Measurements from ENCODE around the gene SNCG.
"Not testable (repeated sequence)": the region's sequence is repeated elsewhere in the genome, so short reads cannot be mapped to it uniquely, and the experiment has no call there.

Gene SNCG

GRCh38 chr10:86958116-86958900 lies at the start of gene SNCG:
TSS of gene SNCG (plus strand) at chr10:86958599. CDS start at chr10:86958698, 99 bp downstream.
- DNase-seq = peak; percentile 69

GRCh38 chr10:86914734-86915133 lies 43.7 kb upstream of the SNCG start:
- DNase-seq = no peak

DNA sequence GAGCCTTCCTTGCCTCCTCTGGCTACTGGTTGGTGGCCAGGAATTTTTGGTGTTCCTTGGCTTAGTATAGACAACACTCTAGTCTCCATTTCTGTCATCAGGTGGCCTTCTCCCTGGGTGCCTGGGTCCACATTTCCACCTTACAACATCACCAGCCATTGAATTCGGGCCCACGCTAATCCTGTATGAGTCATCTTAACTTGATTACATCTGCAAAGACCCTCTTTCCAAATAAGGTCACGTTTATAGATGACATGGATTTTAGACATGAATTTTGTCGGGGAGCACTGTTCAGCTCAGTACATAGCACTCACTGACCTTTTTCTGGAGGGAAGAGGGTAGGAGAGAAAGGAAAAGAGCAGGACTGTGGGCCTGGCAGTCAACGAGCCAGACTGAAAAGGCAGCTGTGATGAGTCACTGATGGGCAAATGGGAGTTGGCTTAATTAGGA lies 40.4 kb upstream of the SNCG start:
- DNase-seq = peak; percentile 29

- DNase-seq = no peak
Measured at GRCh38 chr10:86922553-86922961, 35.8 kb upstream of the SNCG start.

DNA sequence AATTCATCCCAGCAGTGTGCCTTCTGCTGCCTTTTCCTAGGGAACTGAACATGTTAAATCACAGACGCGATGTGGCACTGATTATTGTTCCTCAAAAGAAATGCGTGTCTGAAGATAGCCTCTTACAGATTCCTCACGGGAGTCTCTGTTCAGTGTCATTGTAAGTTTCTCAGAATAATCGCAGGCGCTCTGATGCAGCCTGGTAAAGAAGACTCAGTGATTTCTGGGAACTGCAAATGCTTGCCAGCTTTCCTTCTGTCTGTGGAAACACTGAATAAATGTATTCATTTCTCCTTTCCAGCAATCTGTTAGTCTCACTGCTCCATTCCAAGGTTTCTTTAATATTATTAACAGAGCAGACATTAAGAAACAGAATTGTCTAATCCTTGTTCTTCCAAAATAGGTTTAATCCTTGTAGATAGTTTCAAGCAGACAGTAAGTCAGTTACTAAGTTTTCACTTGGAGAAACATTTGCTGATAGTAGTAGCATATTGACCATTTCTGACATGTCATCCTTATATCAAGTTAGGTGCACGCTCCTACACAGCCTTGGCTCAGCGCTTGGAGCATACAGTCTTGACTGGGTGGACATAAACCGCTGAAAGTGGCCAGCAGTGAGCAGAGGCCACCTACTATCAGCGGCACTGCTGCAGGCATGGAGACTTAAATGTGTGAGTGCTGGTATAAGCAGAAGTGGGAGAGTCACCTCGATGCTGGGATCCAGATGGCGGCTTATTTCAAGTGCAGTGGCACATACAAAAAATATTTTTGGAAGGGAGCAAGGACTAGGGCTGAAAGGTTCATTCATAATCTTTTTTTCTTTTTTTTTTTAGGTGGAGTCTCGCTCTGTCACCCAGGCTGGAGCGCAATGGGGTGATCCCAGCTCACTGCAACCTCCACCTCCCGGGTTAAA lies 28.7 kb upstream of the SNCG start:
- DNase-seq = no peak

GRCh38 chr10:86931872-86932271 lies 26.5 kb upstream of the SNCG start:
- no peak for DNase-seq

DNA sequence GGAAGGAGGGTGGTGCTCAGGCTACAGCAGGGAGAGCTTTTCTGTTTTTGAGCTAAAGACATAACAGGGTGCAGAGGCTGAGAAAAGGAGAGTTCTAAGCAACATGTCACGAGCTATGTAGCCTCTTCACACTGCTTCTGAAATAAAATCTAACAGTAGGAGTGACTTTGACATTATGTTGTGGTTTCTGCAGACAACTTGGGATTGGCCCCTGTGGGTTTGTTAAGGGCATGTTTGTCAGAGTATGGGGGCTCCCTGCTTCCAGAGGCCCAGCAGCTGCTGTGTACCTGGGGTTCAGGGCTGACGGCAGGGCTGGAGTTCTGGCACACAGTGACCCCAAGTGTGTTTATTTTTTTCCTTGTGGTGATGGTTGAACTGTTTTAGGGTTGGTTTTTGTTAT lies 25.7 kb upstream of the SNCG start:
- DNase-seq = no peak

- DNase-seq = peak; percentile 52
Measured at GRCh38 chr10:86934162-86934711, 24.2 kb upstream of the SNCG start.

- DNase-seq = peak; percentile 62
Measured at GRCh38 chr10:86936661-86937501, 21.5 kb upstream of the SNCG start.

DNA sequence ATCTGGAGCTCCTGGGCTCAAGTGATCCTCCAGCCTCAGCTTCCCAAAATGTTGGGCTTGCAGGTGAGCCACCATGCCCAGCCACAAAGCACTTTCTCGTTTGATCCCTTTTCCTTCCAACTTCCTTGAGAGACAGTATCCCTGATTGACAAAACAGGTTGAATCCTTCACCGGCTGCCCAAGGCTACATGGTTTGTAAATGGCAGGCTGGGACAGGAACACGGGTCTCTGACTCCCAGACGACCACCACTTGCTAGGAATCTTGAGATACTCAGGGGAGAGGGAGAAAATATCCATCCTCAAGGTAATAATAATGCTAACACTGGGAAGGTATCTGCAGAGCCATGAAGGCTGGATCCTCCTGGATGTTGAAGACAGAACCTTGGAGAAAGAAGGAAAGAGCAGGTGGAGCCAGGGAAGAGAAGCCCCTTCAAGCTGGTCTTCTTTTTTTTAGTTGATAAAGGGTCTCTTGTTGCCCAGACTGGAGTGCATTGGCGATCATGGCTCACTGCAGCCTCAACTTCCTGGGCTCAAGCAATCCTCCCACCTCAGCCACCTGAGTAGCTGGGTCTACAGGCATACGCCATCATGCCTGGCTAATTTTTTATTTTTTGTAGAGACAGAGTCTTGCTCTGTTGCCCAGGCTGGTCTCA lies 20.8 kb upstream of the SNCG start:
- DNase-seq = no peak

DNA sequence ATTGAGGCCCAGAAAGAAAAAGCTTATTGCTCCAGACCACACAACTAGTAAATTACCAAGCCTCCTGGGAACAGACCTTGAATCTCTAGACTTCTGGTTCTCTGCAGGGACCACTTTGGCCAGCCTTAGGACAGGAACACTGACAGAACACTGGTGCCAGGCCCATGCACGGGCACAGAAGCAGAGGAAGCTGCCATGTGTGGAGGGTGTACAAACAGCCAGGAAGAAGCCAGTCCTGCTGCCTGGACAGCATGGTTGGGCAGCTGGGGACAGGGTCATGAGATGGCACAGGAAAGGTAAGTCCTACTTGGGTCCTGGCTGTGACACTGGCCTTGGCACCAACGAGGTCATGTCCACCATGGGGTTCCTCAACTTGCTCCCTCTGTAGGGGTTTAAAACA lies 20.1 kb upstream of the SNCG start:
- DNase-seq = no peak

- DNase-seq = not testable (repeated sequence)
Measured at GRCh38 chr10:86940076-86940475, 18.3 kb upstream of the SNCG start.

DNA sequence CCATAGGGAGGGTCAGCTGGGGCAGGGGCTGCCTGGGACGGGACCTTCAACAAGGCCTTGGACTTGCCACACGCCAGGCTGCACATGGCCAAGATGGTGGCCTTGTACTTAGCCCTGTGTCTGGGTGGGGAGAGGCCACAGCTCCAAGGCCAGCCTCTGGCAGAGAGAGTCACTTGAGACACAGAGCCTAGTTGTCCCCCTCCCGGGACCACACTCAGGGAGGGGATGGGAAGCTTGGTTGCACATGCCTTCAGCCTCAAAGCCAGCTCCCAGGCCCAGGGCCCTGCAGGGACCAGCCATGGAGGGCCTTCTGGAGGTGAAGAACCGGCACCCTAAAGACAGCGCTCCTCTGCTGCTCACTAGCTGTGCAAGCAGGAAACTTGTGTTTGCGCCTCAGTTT lies 17.7 kb upstream of the SNCG start:
- DNase-seq = no peak

DNA sequence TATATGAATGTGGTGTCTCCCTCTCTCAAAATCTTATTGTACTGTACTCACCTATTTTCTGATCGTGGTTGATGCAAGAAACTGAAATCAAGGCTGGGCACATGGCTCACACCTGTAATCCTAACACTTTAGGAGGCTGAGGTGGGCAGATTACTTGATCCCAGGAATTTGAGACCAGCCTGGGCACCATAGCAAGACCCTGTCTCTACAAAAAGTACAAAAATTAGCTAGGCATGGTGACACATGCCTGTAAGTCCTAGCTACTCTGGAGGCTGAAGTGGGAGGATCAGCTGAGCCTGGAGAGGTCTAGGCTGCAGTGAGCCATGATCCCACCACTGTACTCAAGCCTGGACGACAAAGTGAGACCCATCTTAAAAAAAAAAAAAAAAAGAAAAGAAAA lies 17.0 kb upstream of the SNCG start:
- no peak for DNase-seq

DNA sequence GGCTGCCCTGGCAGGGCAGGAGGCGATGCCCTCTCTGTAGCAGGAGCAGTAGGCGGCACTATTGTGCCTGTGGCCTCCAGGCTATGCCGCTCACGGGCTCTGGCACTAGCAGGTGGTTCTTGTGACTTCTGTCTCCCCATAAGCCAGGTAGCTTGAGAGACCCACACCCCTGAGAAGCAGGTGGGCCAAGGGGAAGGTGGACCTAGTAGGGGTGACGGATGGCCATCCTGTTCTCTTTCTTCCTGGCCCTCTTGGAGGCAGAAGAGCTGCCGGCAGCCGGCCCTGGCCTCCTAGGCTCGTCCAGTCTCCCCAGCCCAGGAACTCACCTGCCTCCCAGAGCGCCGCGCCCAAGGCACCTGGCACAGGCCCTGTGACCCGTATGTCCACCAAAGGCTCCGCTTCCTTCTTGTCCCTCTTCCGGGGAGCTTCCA lies 16.4 kb upstream of the SNCG start:
- DNase-seq = no peak

DNA sequence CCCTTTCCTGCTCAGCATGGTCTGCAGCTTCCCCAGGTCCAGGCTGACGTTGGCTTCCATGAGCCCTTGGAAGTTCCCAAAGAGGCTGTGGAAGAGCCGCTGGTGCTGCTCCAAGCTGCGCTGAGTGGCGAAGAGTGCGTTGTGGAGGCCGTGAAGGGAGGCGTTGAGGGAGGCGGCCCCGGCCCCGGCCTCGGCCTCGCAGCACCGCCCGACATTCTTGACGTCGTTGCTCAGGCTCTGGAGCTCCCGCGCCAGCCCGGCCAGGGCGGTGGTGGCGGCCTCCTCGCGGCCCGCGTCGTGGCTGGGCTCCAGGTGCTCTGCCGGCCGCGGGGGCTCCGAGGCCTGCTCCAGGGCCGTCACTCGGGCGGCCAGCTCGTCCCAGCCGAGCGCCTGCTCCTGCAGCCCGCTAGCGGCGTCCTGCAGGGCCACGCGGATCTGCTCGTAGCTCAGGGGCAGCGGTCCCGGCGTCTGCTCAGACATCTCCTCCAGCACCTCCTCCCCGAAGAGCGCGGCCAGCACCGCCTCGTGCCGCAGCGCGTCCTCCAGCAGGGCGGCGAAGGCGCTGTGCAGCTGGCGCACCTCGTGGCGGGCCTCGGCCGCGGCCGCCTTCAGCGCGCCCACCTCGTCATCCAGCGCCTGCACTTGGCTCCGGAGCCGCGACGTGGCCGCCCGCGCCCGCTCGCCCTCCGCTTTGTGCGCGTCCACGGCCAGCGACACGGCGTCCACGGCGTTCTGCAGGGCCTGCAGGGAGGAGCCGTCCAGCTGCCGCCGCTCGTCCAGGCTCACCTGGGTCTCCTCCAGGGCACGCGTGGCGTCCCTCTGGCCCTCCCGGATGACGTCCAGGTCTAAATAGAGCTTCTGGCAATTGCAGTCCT lies 15.7 kb upstream of the SNCG start:
- DNase-seq = no peak

DNA sequence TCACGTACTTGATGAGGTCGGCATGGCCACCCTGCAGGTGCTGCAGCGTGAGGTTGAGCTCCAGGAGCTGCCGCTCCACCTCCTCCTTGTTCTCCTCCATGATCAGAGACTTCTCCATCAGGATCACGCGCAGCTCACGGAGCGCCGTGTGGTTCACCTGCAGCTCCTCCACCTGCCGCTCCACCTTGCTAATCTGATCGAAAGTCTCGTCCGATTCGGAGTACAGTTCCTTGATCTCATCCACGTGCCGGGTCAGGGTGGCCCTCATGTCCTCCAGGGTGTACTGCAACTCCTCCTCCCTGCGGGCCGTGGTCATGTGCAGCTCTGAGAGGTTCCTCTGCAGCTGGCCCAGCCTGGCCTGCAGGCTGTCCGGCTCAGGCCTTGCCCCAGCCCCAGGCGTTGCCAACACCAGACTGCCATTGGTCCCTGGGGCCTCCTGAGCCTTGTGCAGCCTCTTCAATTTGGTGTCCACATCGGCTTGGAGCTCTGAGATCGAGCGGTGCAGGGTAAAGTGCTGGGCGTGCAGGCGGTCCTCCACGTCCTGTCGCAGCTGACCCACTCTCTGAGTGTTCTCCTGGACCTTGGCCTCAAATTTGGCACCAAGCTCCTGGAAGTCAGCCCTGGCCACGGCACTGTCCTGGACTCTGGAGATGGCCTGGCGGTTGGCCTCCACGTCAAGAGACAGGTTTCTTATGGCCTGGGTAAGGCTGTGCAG lies 14.9 kb upstream of the SNCG start:
- DNase-seq = no peak

DNA sequence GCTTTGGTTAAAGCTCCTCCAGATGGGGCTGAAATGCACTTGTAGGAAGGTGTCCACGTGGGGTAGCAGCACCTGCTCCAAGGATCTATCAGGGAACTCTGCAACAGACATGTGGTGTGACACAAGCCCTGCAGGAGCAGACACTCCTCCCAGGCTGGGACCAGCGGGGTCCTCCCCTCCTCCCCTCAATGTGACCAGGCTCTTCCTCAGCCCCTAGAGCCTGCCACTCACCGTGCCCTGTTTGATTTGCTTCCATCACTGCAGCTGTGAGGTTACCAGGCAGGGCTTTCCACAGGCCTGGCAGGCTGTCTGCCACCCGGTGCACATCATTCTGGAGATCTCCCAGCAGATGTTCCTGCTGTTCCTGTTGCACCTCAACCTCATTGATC lies 14.4 kb upstream of the SNCG start:
- DNase-seq = no peak

DNA sequence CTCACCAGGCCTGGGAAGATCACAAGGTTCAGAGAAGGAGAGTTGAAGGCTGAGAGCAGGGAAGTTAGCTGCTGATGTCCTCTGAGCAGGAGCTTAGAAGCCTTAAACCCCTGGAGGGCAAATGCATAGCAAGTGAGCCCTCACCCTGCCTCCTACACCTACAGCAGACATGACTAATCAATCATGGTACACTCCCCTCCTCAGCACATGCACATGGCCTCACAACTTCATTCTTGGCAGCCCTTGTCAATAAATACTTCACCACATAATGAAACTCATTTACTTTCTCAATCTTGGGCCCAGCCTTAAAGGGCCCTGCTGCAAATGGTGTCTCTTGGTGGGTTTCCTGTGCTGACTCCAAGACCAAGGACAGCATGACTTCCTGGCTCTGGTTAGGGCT lies 13.9 kb upstream of the SNCG start:
- DNase-seq = no peak

DNA sequence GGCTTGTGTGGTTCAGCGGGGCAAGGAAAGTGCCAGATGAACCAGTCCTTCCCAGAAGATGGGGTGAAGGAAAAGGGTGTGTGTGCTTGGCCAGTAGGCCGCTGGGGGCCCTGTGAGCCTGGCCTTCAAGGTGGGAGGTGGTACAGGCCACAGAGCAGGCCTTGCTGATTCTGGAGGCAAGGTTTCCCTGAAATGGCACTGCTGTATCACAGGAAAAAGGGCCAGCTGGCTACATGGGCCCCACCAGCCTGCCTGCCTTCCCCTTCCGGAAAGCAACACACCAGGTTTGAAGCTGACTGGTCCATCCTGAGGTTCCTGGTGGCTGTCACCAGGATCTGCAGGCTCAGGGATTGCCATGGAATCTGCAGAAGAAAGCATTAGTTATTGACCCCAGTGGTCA lies 13.5 kb upstream of the SNCG start:
- DNase-seq = no peak
